LNCaP clone FGC (cell line): ENCODE data around the gene SPATA31D3.

Source experiments
- DNase-seq: peaks from one replicate; pipeline ENCODE4 v3.0.0-alpha.2; 2011; ENCODE audit warnings: low read depth
- H3K4me3 ChIP-seq: 2 replicates; pipeline ENCODE4 v1.5.1; 2011; ENCODE audit warnings: mild to moderate bottlenecking, low read depth, low read length, control low read depth
- CTCF ChIP-seq: IDR thresholded peaks from 2 replicates; pipeline ENCODE4 v1.5.1; 2012; ENCODE audit warnings: mild to moderate bottlenecking; ENCODE audit not compliant: control insufficient read depth, insufficient read depth; ENCODE audit errors: extremely low read depth

SPATA31D3 gene

DNA sequence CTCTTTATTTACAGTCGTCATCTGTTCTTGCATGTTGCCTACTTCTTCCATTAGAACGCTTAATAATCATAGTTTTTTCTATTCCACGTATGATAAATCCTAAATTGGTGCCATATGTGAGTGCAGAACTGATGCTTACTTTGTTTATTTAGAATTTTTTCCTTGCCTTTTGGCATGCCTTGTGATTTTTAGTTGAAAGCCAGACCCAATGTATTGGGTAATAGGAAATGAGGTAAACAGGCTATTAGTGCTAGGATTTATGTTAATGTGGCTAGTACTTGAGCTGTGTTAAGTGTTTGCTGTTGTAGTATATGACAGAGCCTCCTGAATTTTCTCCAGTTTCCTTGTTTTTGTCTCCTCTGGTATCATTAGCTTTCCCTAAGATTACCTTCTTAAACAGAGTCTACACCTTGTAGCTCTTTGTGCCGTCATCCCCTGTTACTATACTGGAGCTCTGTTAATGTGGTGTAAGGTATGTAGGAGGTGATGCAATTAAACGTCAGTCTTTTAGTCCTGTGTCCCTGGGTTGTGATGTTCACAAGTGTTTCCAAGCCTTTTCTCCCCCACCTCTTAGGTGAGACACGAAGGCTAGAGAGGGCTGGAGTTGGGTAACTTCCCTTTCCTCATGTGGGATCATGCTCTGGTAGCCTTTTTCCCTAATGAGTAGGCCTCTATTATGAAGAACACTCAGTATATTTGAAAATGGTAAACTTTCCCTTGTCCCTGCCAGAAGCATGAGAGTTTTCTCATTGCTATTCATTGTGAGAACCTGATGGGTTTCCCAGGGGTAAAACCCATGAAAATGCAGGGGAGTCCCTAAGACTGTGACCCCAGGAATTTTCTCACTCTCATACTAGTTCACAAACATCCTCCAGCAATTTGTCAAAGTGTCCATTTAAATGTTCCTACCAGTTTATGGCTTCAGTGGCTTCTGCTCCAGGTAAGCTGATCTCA, 21.2 kb downstream of the SPATA31D3 start:
- no peak for DNase-seq
- no peak overlapping the region for H3K4me3 ChIP-seq
- TF ChIP-seq CTCF = no peak

DNA sequence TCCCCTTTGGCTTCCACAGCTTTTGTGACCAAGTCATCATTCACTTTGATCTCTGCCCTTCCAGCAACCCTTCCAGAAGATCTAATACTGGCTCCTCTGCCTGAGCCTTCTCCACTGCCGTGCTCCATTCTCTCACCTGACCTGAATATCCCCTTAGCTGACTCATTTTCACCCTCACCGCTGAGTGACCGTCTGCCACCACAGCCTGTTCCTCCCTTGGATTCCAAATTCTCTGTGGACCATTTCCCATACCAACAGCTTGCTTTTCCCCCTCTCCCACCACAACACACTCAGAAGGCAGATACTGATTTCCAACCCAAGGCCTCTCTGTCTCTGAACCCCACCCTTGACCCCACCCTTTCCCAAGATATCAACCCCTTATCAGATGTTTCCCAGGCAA, 24.7 kb downstream of the SPATA31D3 start:
- DNase-seq = no peak
- no peak overlapping the region for H3K4me3 ChIP-seq
- no peak for TF ChIP-seq CTCF

DNA sequence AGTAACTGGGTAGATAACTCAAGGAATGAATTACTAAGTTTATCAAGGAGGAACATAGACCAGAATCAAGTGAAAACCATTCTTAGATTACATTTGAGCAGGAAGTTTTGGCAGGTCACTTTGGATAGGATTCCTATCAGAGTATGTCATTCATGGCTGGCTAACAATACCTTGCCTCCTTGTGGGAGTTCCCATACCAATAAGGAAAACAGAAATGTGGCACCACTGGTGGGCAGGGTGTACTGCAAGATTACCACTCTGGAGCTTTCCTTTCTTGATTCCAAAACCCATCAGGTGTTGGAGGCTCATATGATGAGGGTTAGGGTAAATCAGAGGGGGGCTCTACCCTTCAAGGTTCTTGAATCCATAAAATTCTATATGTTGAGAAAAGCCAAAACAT, 26.7 kb downstream of the SPATA31D3 start:
- H3K4me3 ChIP-seq = no peak overlapping the region
- DNase-seq = no peak
- TF ChIP-seq CTCF = no peak

- H3K4me3 ChIP-seq = no peak overlapping the region
- DNase-seq = no peak
- TF ChIP-seq CTCF = no peak
Observed at GRCh38 chr9:81971727-81972126, 28.4 kb downstream of the SPATA31D3 start.

DNA sequence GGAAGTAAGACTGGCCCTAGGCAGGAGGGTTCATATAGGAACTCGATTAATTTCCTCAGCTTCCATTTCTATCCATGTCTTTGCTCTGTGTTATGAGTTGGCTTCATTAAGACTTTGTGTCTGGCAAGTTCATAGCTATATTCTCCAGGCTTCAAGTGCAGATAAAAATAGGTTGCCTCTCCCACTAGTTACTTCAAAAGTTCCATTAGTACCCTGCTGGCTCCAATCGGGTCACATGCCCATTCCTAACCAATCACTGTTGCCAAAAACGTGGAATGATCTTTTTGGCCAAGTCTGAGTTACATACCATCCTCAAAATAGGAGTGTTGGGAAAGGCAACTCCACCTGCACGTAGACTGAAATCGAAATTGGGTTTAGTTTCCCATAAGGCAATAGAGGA, 31.5 kb downstream of the SPATA31D3 start:
- no peak overlapping the region for H3K4me3 ChIP-seq
- TF ChIP-seq CTCF = no peak
- DNase-seq = no peak

- no peak for DNase-seq
- no peak for TF ChIP-seq CTCF
- H3K4me3 ChIP-seq = no peak overlapping the region
Observed at GRCh38 chr9:81976351-81976750, 33.1 kb downstream of the SPATA31D3 start.

GRCh38 chr9:81979196-81979595, 35.9 kb downstream of the SPATA31D3 start:
- TF ChIP-seq CTCF = no peak
- H3K4me3 ChIP-seq = no peak overlapping the region
- DNase-seq = no peak
